Measurements from ENCODE around the gene UBTD1.
"Not testable (repeated sequence)": the region's sequence is repeated elsewhere in the genome, so short reads cannot be mapped to it uniquely, and the experiment has no call there.

Gene UBTD1

DNA sequence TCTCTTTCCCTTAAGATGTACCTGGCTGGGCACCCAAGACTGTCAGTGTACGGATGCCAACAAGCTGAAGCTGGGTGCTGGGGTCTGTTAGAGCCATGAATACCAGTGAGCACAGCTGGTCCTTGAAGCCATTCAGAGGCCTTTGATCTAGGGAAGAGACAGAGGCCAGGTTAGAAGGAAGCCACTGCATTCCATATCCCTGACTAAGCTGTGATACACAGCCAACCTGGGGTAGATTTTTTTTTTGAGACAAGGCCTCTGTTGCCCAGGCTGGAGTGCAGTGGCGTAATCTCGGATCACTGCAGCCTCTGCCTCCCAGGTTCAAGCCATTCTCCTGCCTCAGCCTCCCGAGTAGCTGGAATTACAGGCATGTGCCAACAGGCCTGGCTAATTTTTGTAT, 32.0 kb upstream of the UBTD1 start:
- TF ChIP-seq, protein P1, sequence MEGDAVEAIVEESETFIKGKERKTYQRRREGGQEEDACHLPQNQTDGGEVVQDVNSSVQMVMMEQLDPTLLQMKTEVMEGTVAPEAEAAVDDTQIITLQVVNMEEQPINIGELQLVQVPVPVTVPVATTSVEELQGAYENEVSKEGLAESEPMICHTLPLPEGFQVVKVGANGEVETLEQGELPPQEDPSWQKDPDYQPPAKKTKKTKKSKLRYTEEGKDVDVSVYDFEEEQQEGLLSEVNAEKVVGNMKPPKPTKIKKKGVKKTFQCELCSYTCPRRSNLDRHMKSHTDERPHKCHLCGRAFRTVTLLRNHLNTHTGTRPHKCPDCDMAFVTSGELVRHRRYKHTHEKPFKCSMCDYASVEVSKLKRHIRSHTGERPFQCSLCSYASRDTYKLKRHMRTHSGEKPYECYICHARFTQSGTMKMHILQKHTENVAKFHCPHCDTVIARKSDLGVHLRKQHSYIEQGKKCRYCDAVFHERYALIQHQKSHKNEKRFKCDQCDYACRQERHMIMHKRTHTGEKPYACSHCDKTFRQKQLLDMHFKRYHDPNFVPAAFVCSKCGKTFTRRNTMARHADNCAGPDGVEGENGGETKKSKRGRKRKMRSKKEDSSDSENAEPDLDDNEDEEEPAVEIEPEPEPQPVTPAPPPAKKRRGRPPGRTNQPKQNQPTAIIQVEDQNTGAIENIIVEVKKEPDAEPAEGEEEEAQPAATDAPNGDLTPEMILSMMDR (IDR thresholded peaks at IDR 0.05; ENCODE audit: insufficient read depth, missing control alignments), result no peak
- FAIRE-seq (no peak), DNase-seq (ENCODE audit: insufficient read length, low spot score) (no peak)

DNA sequence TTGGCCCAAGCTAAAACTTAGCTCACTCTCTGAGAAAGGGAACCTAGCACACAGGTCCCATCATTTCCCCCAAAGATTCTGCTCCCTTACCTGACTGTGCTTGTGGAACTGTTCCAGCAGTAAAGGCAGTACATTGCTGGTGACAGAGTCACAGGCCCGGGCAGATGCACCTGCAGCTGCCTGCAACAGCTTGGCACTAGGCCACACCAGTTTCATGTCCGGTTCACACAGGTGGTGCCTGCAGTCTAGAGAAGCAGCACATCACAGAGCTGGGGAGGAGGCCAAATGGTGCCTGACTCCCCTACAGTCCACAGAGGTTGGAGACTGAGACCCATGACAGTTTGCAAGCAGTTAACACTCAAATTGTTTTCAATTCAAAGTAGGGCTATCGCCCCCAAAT, 30.6 kb upstream of the UBTD1 start:
- FAIRE-seq, result no peak
- no peak for DNase-seq (ENCODE audit: insufficient read length, low spot score)
- TF ChIP-seq, protein P1 (IDR thresholded peaks at IDR 0.05; ENCODE audit: insufficient read depth, missing control alignments), result no peak

DNA sequence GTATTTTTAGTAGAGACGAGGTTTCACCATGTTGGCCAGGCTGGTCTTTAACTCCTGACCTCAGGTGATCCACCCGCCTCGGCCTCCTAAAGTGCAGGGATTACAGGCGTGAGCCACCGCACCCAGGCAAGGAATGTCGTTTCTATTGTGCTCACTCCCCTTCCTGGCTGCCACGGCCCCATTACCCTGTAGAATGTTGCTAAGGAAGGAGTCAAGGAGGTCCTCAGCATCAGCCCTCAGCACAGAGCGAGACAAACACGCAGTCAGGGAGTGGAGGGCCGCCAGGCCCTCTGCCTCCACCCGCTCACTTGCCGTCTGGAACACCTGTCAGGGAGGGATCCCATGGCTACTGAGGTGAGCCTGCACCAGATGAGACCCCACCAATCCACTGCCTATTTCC, 29.9 kb upstream of the UBTD1 start:
- FAIRE-seq; DNase-seq (ENCODE audit: insufficient read length, low spot score): not testable (repeated sequence)

DNA sequence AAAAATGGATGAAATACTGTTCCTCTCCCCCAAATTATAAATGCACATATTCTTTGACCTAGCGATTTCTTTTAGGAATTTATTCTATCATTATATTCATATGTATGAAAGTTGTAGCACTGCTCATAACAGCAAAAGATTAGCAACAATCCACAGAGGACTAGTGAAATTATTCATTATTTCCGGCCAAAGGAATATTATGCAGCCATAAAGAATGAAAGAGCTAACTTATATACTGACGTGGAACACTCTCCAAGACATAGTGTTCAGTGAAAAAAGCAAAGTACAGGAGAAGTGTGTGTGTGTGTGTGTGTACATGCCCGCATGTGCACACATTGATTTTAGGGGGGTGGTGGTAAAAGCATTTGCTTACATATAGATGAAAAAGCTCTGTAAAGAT, 23.8 kb upstream of the UBTD1 start:
- FAIRE-seq, result no peak
- TF ChIP-seq, protein P1 (IDR thresholded peaks at IDR 0.05; ENCODE audit: insufficient read depth, missing control alignments), result no peak
- no peak for DNase-seq (ENCODE audit: insufficient read length, low spot score)

DNA sequence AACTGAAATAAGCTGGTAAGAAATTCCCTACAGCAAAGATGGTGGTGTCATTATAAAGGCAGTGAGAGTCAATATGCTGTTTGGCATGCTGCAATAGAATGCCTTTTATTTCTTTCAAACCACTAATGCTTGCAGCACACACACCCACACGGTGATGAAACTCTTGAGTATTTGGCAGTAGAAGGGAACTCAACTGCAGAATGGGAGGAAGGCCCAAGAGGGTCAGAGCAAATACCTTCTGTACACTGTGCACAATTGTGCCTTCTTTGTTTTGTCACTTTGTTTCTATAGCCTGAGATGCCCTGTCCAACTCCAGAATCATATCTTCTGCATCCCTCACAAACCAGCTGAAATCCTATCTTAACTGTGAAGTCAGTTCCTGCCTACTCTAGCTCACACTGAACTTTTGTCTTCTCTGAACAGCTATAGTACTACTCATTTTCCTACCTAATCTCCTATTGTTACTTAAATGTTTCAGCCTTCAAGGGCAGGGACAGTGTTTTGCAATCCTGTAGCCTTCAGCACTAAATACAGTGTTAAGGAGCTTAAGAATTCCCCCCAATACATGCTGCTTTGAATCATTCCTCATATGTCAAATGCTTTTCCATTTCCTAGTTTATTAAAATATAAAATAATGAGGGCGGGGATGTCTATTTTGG, 22.7 kb upstream of the UBTD1 start:
- FAIRE-seq, result no peak
- TF ChIP-seq, protein P1 (IDR thresholded peaks at IDR 0.05; ENCODE audit: insufficient read depth, missing control alignments), result no peak
- no peak for DNase-seq (ENCODE audit: insufficient read length, low spot score)

DNA sequence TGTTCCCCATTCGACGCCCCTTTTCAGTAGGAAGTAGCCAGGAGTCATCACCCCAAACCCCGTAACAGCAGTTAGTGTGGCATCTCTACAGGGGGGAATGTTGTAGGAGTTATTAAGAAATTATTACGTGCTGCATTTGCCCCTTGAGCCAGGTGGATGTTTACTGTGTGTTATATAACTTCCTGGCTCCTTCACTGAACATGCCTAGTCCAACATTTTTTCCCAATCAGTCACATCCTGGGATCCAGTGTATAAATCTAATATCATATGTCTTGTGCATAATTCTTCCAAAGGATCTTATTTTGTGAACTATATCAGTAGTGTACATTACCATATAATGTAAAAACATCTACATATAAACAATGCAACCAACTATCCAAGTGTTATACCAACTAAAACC, 19.3 kb upstream of the UBTD1 start:
- not testable (repeated sequence) for FAIRE-seq; DNase-seq (ENCODE audit: insufficient read length, low spot score)

DNA sequence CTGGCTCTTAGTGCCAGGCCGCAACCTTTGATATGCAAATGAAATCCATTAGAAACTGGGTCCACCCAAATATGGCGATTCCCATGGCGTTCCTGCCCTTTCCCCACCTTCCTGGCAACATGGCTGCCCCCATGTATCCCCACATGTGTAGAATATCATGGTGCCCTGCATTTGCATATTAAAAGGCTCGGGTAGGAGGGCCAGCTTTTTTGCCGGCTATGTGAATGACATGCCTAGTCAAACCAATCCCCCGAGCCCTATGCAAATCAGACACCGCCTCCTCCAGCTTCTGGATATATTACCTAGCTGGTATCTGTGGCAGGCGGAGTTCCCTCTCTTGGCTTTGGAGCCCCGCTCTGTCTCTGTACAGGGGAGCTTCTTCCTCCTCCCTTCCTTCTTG, 18.8 kb upstream of the UBTD1 start:
- FAIRE-seq (no peak), DNase-seq (ENCODE audit: insufficient read length, low spot score) (no peak)
- TF ChIP-seq, protein P1 (IDR thresholded peaks at IDR 0.05; ENCODE audit: insufficient read depth, missing control alignments), result no peak

DNA sequence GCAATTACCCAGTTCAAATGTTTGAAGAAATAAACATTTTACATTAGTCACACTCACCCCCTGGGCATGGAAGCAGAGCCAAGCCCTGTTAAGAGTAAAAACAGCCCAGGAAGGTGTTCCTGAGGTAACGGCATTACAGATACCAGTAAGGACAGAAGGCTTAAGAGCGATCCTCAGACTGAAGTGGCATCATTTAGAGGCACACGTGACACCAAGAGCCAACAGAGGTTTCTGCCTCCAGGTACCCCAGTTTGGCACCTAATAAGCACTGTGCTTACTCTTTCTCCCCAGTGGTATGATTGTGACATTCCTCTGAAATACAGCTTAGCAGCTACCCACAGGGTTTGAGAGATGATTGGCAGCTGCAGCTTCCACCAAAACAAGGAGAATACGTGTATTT, 17.7 kb upstream of the UBTD1 start:
- DNase-seq (ENCODE audit: insufficient read length, low spot score) (no peak), FAIRE-seq (no peak)

More for the DNA sequence above, 17.7 kb upstream of the UBTD1 start:
- TF ChIP-seq, protein P1 (IDR thresholded peaks at IDR 0.05; ENCODE audit: insufficient read depth, missing control alignments), result no peak
